Right atrium auricular region (tissue), 2 donors: Measurements from ENCODE around the gene TMA7B. TPM values are rescaled to one million over a fixed set of nuclear protein-coding genes. Genes with fewer than 3 reads are reported as not detected.

Experiments used
- DNase-seq: peaks from one replicate; pipeline ENCODE4 v3.0.0-alpha.2; 2019; ENCODE audit warnings: low spot score
- H3K27ac ChIP-seq, 2 donors: fragments of 200-600 bp; sonication (generic); 1 replicate in 1 of 2; 2 replicates in 1 of 2; pipeline ENCODE4 v1.5.1; 2016 to 2019
- H3K27me3 ChIP-seq, 2 donors: fragments of 200-600 bp; sonication (generic); one replicate each; pipeline versions ENCODE4 v1.5.1 to v1.6.0; 2017 to 2019
- H3K36me3 ChIP-seq: fragments of 200-600 bp; sonication (generic); one replicate; pipeline ENCODE4 v1.5.1; 2016
- H3K4me1 ChIP-seq, 2 donors: fragments of 200-600 bp; sonication (generic); one replicate each; pipeline versions ENCODE4 v1.5.1 to v1.6.0; 2017 to 2019
- H3K4me3 ChIP-seq, 2 donors: fragments of 200-600 bp; sonication (generic); 1 replicate in 1 of 2; 2 replicates in 1 of 2; pipeline ENCODE4 v1.5.1; 2017 to 2019; ENCODE audit warnings: mild to moderate bottlenecking in 1 of 2, moderate library complexity in 1 of 2
- H3K9me3 ChIP-seq, 2 donors: fragments of 200-600 bp; sonication (generic); one replicate each; pipeline ENCODE4 v1.5.1; 2019
- total RNA-seq, 2 donors: library from RNA; depleted of rRNA; stranded (reverse); fragments of >200 nt; gene quantifications; one replicate each; pipeline ENCODE4 v1.1.0, GENCODE V29; 2016
- TF ChIP-seq, protein P1 (sequence below), 2 donors: fragments of 200-600 bp; sonication (generic); IDR thresholded peaks; one replicate each; pipeline ENCODE4 v1.5.1; 2019; ENCODE audit warnings: antibody characterized with exemption in 2 of 2

TMA7B gene
- total RNA-seq, 2 donors from 2014 or later = not detected

DNA sequence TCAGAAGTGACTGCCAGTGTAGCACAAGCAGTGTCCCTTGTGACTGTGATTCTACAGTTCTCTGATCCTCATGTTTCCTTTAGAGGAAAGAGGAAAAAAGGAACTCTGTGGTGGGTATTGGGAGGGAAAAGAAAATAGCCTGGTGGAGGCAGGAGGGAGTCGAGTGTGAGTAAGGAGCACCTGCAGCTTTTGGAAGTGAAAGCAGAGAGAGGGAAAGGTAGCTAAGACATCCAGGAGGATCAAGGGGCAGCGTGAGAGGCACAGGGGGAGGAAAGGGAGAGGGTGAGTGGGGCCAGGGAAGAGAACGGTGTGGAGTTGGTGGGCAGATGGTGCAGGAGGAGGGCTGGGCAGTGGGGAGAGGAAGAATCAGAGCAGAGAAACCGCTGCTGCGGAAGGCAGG, 12.4 kb downstream of the TMA7B start:
- no peaks in the 10 kb centered on the region for H3K27me3 ChIP-seq
- H3K36me3 ChIP-seq = no peaks in the 10 kb centered on the region
- no peak overlapping the region for H3K27ac ChIP-seq
- no peak overlapping the region for H3K4me3 ChIP-seq
- TF ChIP-seq, protein P1, sequence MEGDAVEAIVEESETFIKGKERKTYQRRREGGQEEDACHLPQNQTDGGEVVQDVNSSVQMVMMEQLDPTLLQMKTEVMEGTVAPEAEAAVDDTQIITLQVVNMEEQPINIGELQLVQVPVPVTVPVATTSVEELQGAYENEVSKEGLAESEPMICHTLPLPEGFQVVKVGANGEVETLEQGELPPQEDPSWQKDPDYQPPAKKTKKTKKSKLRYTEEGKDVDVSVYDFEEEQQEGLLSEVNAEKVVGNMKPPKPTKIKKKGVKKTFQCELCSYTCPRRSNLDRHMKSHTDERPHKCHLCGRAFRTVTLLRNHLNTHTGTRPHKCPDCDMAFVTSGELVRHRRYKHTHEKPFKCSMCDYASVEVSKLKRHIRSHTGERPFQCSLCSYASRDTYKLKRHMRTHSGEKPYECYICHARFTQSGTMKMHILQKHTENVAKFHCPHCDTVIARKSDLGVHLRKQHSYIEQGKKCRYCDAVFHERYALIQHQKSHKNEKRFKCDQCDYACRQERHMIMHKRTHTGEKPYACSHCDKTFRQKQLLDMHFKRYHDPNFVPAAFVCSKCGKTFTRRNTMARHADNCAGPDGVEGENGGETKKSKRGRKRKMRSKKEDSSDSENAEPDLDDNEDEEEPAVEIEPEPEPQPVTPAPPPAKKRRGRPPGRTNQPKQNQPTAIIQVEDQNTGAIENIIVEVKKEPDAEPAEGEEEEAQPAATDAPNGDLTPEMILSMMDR (IDR thresholded peaks at IDR 0.05) = no peak
- peaks cover 0 to 23% of the 10 kb centered on the region in 2 donors for H3K4me1 ChIP-seq
- no peaks in the 10 kb centered on the region for H3K9me3 ChIP-seq
- no peak for DNase-seq

DNA sequence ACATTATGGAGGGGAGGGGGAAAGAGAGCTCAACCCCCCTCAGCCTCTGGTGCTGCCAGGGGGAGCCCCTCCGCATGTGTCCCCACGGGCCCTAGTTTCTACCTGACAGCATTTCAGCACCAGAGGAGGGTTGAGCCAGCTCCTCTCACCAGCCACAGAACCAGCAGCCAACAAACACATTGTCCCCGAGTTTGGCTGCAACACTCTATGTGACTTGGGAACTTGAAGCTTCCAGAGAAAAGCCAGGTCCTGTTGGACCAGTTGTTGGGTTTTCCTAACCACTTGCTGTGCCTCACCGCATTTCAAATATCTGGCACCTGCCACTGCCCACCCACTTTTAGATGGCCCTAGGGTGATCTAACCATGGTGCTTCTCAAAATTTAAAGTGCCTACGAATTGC, 13.5 kb downstream of the TMA7B start:
- no peak overlapping the region for H3K27ac ChIP-seq
- H3K9me3 ChIP-seq = no peaks in the 10 kb centered on the region
- H3K4me3 ChIP-seq = no peak overlapping the region
- no peak for DNase-seq
- H3K4me1 ChIP-seq = peaks cover 0 to 13% of the 10 kb centered on the region in 2 donors
- H3K36me3 ChIP-seq = no peaks in the 10 kb centered on the region
- H3K27me3 ChIP-seq = no peaks in the 10 kb centered on the region
- TF ChIP-seq, protein P1 (IDR thresholded peaks at IDR 0.05) = no peak

- H3K36me3 ChIP-seq = no peaks in the 10 kb centered on the region
- no peaks in the 10 kb centered on the region for H3K27me3 ChIP-seq
- H3K4me3 ChIP-seq = no peak overlapping the region
- DNase-seq = no peak
- TF ChIP-seq, protein P1 (IDR thresholded peaks at IDR 0.05) = no peak
- no peaks in the 10 kb centered on the region for H3K9me3 ChIP-seq
- H3K27ac ChIP-seq = no peak overlapping the region
- peaks cover 0 to 9% of the 10 kb centered on the region in 2 donors for H3K4me1 ChIP-seq
Measured at GRCh38 chr22:39974065-39974464, 13.9 kb downstream of the TMA7B start.

- TF ChIP-seq, protein P1 (IDR thresholded peaks at IDR 0.05) = no peak
- no peak for DNase-seq
- no peak overlapping the region for H3K27ac ChIP-seq
- no peak overlapping the region for H3K4me3 ChIP-seq
- no peaks in the 10 kb centered on the region for H3K4me1 ChIP-seq
- no peaks in the 10 kb centered on the region for H3K9me3 ChIP-seq
- H3K36me3 ChIP-seq = no peaks in the 10 kb centered on the region
- H3K27me3 ChIP-seq = no peaks in the 10 kb centered on the region
Measured at GRCh38 chr22:39979048-39979447, 18.9 kb downstream of the TMA7B start.

DNA sequence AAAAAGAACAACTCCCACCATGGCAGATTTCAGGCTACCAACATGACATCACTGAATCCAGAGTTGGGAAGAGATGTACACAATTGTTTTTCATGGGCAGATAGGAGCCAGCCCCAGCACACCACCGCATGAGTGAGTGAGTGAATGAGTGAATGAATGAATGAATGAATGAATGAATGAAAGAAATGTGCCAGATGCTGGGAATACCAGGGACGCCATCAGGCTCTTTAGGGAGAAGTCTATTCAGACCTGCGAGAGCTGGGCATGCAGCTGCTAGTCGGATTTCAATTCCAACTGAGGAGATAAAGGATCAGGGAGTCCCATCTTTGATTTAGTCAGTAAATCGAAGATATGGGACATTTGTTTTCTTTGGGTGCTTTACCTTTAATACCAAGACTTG, 19.3 kb downstream of the TMA7B start:
- H3K9me3 ChIP-seq = no peaks in the 10 kb centered on the region
- H3K27ac ChIP-seq = no peak overlapping the region
- no peaks in the 10 kb centered on the region for H3K4me1 ChIP-seq
- no peak for DNase-seq
- TF ChIP-seq, protein P1 (IDR thresholded peaks at IDR 0.05) = no peak
- H3K36me3 ChIP-seq = no peaks in the 10 kb centered on the region
- no peak overlapping the region for H3K4me3 ChIP-seq
- no peaks in the 10 kb centered on the region for H3K27me3 ChIP-seq

DNA sequence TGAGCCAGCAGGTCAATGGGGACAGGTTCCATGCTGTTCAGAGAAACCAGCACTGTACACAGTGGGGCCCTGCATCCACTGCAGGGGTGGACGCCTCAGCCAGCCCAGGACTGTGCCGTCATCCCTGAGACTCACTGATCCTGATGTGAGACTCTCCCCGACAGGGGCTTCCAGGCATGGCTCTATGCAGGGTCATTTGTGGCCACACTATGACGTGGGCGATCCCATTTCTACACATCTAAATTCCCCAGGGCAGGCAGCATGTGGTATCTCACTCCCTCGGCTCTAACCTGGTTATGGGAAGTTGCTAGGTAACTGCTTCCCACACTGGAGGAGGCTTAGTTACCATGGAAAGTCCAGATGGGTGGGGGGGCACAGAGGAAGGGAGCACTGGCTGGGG, 20.4 kb downstream of the TMA7B start:
- DNase-seq = no peak

More for the DNA sequence above, 20.4 kb downstream of the TMA7B start:
- TF ChIP-seq, protein P1 (IDR thresholded peaks at IDR 0.05) = no peak
- Histone ChIP-seq H3K4me1 (no peaks in the 10 kb centered on the region), H3K4me3 (no peak overlapping the region), H3K9me3 (no peaks in the 10 kb centered on the region), H3K27me3 (no peaks in the 10 kb centered on the region), H3K36me3 (no peaks in the 10 kb centered on the region), H3K27ac (no peak overlapping the region)
